ENCODE data around the gene CDC14A. TPM values are rescaled to one million over a fixed set of nuclear protein-coding genes. Genes with fewer than 3 reads are reported as not detected.

The CDC14A gene
- total RNA-seq, 1 donor from 2014 or later: 8.7 TPM

- no peak for TF ChIP-seq CTCF (IDR thresholded peaks at IDR 0.05; ENCODE audit: insufficient read depth, low read length, poor library complexity, severe bottlenecking)
- Histone ChIP-seq H3K27me3 (ENCODE audit: control insufficient read depth, insufficient read depth, low read length) (no peaks in the 10 kb centered on the region), H3K4me3 (ENCODE audit: low read depth, low read length) (peak overlapping the region; percentile 64), H3K36me3 (ENCODE audit: control insufficient read depth, insufficient read depth, low read length) (no peaks in the 10 kb centered on the region)
- DNase-seq (ENCODE audit: low read depth): no peak
Measured at GRCh38 chr1:100353071-100353801, 930 bp downstream of the CDC14A start.

DNA sequence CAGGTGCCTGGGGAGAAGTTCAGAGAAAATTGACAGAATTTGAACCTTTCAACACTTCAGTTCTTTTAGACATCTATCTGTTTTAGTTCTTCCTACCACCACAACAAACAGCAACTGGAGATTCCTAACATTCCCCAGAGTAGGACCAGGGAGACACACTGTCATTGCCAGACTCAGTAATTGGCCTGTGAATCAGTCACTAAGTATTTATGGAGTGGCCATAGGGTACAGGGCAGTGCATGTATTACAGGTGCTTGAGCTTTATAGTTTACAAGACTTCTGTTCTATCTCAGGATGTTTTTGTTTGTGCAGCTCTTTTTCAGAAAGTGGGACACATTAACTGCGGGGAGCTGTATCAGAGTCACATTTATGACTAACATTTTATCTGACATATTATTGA, 1.7 kb downstream of the CDC14A start:
- no peaks in the 10 kb centered on the region for H3K36me3 ChIP-seq (ENCODE audit: control insufficient read depth, insufficient read depth, low read length)
- no peak for TF ChIP-seq CTCF (IDR thresholded peaks at IDR 0.05; ENCODE audit: insufficient read depth, low read length, poor library complexity, severe bottlenecking)
- no peaks in the 10 kb centered on the region for H3K27me3 ChIP-seq (ENCODE audit: control insufficient read depth, insufficient read depth, low read length)
- peak; percentile 48 for DNase-seq (ENCODE audit: low read depth)
- no peak overlapping the region for H3K4me3 ChIP-seq (ENCODE audit: low read depth, low read length)

- TF ChIP-seq CTCF (IDR thresholded peaks at IDR 0.05; ENCODE audit: insufficient read depth, low read length, poor library complexity, severe bottlenecking): no peak
- H3K4me3 ChIP-seq (ENCODE audit: low read depth, low read length): no peak overlapping the region
- DNase-seq (ENCODE audit: low read depth): peak; percentile 63
- no peaks in the 10 kb centered on the region for H3K36me3 ChIP-seq (ENCODE audit: control insufficient read depth, insufficient read depth, low read length)
- H3K27me3 ChIP-seq (ENCODE audit: control insufficient read depth, insufficient read depth, low read length): no peaks in the 10 kb centered on the region
Measured at GRCh38 chr1:100354971-100355394, 2.7 kb downstream of the CDC14A start.

DNA sequence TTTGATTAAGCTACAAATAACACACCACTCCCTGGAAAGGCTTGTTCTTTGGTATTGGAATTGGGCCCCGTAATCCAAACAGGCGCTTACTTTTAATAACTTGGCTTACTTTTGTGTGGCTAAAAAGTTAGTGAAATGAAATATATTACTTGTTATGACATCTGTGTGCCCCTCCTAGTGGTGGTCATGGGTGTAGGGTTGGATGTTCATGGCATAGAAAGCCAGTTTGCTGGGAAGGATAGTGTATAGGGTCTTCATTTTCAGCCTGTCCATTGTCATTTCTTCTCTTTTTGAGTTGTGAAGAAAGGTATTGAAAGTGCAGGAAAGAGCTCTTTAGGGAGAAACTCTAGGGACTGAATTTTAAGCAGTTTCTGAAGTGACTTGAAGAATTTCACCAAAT, 5.9 kb downstream of the CDC14A start:
- no peak for DNase-seq (ENCODE audit: low read depth)
- Histone ChIP-seq H3K27me3 (ENCODE audit: control insufficient read depth, insufficient read depth, low read length) (no peaks in the 10 kb centered on the region), H3K4me3 (ENCODE audit: low read depth, low read length) (no peak overlapping the region), H3K36me3 (ENCODE audit: control insufficient read depth, insufficient read depth, low read length) (no peaks in the 10 kb centered on the region)
- peak; percentile 39 for TF ChIP-seq CTCF (IDR thresholded peaks at IDR 0.05; ENCODE audit: insufficient read depth, low read length, poor library complexity, severe bottlenecking)

DNA sequence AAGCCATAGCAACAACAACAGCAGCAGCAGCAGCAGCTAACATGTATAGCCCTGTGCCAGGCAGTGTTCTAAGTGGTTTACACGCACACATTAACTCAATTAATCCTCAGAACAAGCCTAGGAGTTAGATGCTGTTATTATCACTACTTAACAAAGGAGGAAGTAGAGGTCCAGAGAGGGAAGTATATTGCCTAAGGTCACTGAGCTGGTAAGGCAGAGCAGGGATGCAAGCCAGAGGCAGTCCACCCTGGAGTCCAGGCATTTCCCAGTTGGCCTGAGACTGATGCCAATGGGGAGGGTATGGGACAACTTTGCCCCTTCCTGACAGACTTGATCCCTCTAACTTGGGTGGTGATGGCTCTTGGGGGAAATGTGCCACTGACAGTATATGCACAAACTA, 6.8 kb downstream of the CDC14A start:
- DNase-seq (ENCODE audit: low read depth): no peak
- Histone ChIP-seq H3K4me3 (ENCODE audit: low read depth, low read length) (no peak overlapping the region), H3K27me3 (ENCODE audit: control insufficient read depth, insufficient read depth, low read length) (no peaks in the 10 kb centered on the region), H3K36me3 (ENCODE audit: control insufficient read depth, insufficient read depth, low read length) (no peaks in the 10 kb centered on the region)
- no peak for TF ChIP-seq CTCF (IDR thresholded peaks at IDR 0.05; ENCODE audit: insufficient read depth, low read length, poor library complexity, severe bottlenecking)

Data from kidney epithelial cell (primary cell).